SU-DHL-6 (cell line): ENCODE data around the gene ODF2L.
A peak's percentile ranks its signal among the peaks of the same experiment; 100 is the strongest.

Experiments
- H2AFZ ChIP-seq: fragments of 200-600 bp; sonication (generic); 2 replicates; pipeline ENCODE4 v1.6.1; 2014; ENCODE audit warnings: low read depth, mild to moderate bottlenecking, moderate library complexity, mixed read lengths, antibody characterized with exemption, low read length; ENCODE audit not compliant: severe bottlenecking
- H3F3A ChIP-seq: fragments of 200-600 bp; shearing (Covaris generic); 2 replicates; pipeline ENCODE4 v1.6.0; 2016; ENCODE audit warnings: antibody characterized with exemption, mild to moderate bottlenecking; ENCODE audit not compliant: insufficient read depth
- H3K27ac ChIP-seq: fragments of 200-600 bp; sonication (generic); 2 replicates; pipeline ENCODE4 v1.5.1; 2016; ENCODE audit warnings: low read depth, mild to moderate bottlenecking, low read length, moderate library complexity, mixed read lengths
- H3K27me3 ChIP-seq: fragments of 200-600 bp; sonication (generic), shearing (Covaris generic); 2 replicates; pipeline ENCODE4 v1.6.0; 2014; ENCODE audit warnings: mild to moderate bottlenecking, low read length
- H3K36me3 ChIP-seq: fragments of 200-600 bp; sonication (generic); 2 replicates; pipeline ENCODE4 v1.6.1; 2014; ENCODE audit warnings: mild to moderate bottlenecking, low read length, mixed read lengths
- H3K4me2 ChIP-seq: fragments of 300-600, 200-600 bp; shearing (Covaris generic), sonication (generic); 2 replicates; pipeline ENCODE4 v1.6.0; 2014; ENCODE audit warnings: low read length, low read depth, mild to moderate bottlenecking; ENCODE audit not compliant: poor library complexity, severe bottlenecking
- H3K4me3 ChIP-seq: fragments of 200-600 bp; sonication (generic); 2 replicates; pipeline ENCODE4 v1.5.1; 2014; ENCODE audit warnings: antibody characterized with exemption, low read length, mild to moderate bottlenecking, mixed read lengths; ENCODE audit not compliant: insufficient read depth, poor library complexity, severe bottlenecking
- H3K79me2 ChIP-seq: fragments of 200-600 bp; sonication (generic); 2 replicates; pipeline ENCODE4 v1.6.1; 2014; ENCODE audit warnings: mild to moderate bottlenecking, low read length, moderate library complexity; ENCODE audit not compliant: insufficient read depth
- H3K9ac ChIP-seq: fragments of 200-600 bp; sonication (generic); 2 replicates; pipeline ENCODE4 v1.7.0; 2014; ENCODE audit warnings: mild to moderate bottlenecking, low read length
- H3K9me2 ChIP-seq: fragments of 200-600 bp; sonication (generic); replicated peaks from 2 replicates; pipeline ENCODE4 v1.6.1; 2014; ENCODE audit warnings: low read length; ENCODE audit not compliant: insufficient read depth
- H3K9me3 ChIP-seq: fragments of 200-600 bp; sonication (generic); 2 replicates; pipeline ENCODE4 v1.6.1; 2014; ENCODE audit warnings: low read length, mixed read lengths; ENCODE audit not compliant: insufficient read depth
- H4K20me1 ChIP-seq: fragments of 200-600 bp; sonication (generic); 2 replicates; pipeline ENCODE4 v1.6.1; 2014; ENCODE audit warnings: low read depth, mild to moderate bottlenecking, antibody characterized with exemption, low read length, moderate library complexity, mixed read lengths
- CTCF ChIP-seq: fragments of 200-600 bp; sonication (generic); IDR thresholded peaks from one replicate; pipeline ENCODE4 v1.5.1; 2017; ENCODE audit warnings: antibody characterized with exemption, mild to moderate bottlenecking, low read length, moderate library complexity; ENCODE audit not compliant: insufficient read depth, poor library complexity, severe bottlenecking
- EZH2phosphoT487 ChIP-seq: fragments of 200-600 bp; sonication (generic), shearing (Covaris generic); conservative IDR thresholded peaks from 2 replicates; pipeline ENCODE4 v1.6.1; 2018; ENCODE audit warnings: mild to moderate bottlenecking, antibody characterized with exemption, low read length, moderate library complexity, mixed read lengths

The ODF2L gene

GRCh38 chr1:86382878-86383277, 13.2 kb downstream of the ODF2L start:
- Histone ChIP-seq H3K79me2 (no peaks in the 10 kb centered on the region), H3K4me3 (no peak overlapping the region), H3K36me3 (no peaks in the 10 kb centered on the region; the same call in 1 of the 2 replicates), H3K4me2 (no peak overlapping the region), H3F3A (no peaks in the 10 kb centered on the region; the same call in 1 of the 2 replicates), H3K9me2 (no peaks in the 10 kb centered on the region), H3K27ac (no peak overlapping the region), H2AFZ (no peak overlapping the region), H4K20me1 (0 out of 2 replicates have a peak, but pooled peaks cover 4% of the 10 kb centered on the region), H3K9me3 (peaks cover 7% of the 10 kb centered on the region; the same call in 1 of the 2 replicates), H3K9ac (no peak overlapping the region), H3K27me3 (no peaks in the 10 kb centered on the region)
- TF ChIP-seq CTCF (no peak), EZH2phosphoT487 (no peak)

GRCh38 chr1:86381223-86381622, 14.9 kb downstream of the ODF2L start:
- Histone ChIP-seq H3K9ac (no peak overlapping the region), H4K20me1 (0 out of 2 replicates have a peak, but pooled peaks cover 4% of the 10 kb centered on the region), H3K36me3 (no peaks in the 10 kb centered on the region; the same call in 1 of the 2 replicates), H3K4me3 (no peak overlapping the region), H3K9me2 (no peaks in the 10 kb centered on the region), H3F3A (no peaks in the 10 kb centered on the region; the same call in 1 of the 2 replicates), H3K9me3 (peaks cover 18% of the 10 kb centered on the region; the same call in 1 of the 2 replicates), H3K79me2 (no peaks in the 10 kb centered on the region), H3K4me2 (no peak overlapping the region), H3K27ac (no peak overlapping the region), H2AFZ (no peak overlapping the region), H3K27me3 (no peaks in the 10 kb centered on the region)
- TF ChIP-seq EZH2phosphoT487: no peak

GRCh38 chr1:86380257-86380861, 15.8 kb downstream of the ODF2L start:
- H3K27ac ChIP-seq: no peak overlapping the region
- no peaks in the 10 kb centered on the region for H3K79me2 ChIP-seq
- H3F3A ChIP-seq: no peaks in the 10 kb centered on the region; the same call in 1 of the 2 replicates
- peaks cover 18% of the 10 kb centered on the region; the same call in 1 of the 2 replicates for H3K9me3 ChIP-seq
- no peak for TF ChIP-seq EZH2phosphoT487
- peak; percentile 38 for TF ChIP-seq CTCF
- H2AFZ ChIP-seq: no peak overlapping the region
- peak overlapping the region; percentile 20 for H3K4me2 ChIP-seq
- H3K36me3 ChIP-seq: no peaks in the 10 kb centered on the region; the same call in 1 of the 2 replicates
- H4K20me1 ChIP-seq: no peaks in the 10 kb centered on the region
- no peaks in the 10 kb centered on the region for H3K9me2 ChIP-seq
- no peaks in the 10 kb centered on the region for H3K27me3 ChIP-seq
- H3K9ac ChIP-seq: no peak overlapping the region
- H3K4me3 ChIP-seq: no peak overlapping the region

GRCh38 chr1:86378813-86379212, 17.3 kb downstream of the ODF2L start:
- H3K27me3 ChIP-seq: no peaks in the 10 kb centered on the region
- no peak overlapping the region for H2AFZ ChIP-seq
- H3K9ac ChIP-seq: no peak overlapping the region
- no peaks in the 10 kb centered on the region for H3K79me2 ChIP-seq
- TF ChIP-seq CTCF (no peak), EZH2phosphoT487 (no peak)
- no peak overlapping the region for H3K4me3 ChIP-seq
- H3K9me2 ChIP-seq: no peaks in the 10 kb centered on the region
- no peak overlapping the region for H3K4me2 ChIP-seq
- H4K20me1 ChIP-seq: no peaks in the 10 kb centered on the region
- H3K36me3 ChIP-seq: no peaks in the 10 kb centered on the region
- no peak overlapping the region for H3K27ac ChIP-seq
- H3F3A ChIP-seq: no peaks in the 10 kb centered on the region
- peaks cover 18% of the 10 kb centered on the region; the same call in 1 of the 2 replicates for H3K9me3 ChIP-seq
